GM19452 (cell line): ENCODE results near the gene FAM83D.

Experiments
- ATAC-seq: cut with Tn5 transposase; IDR thresholded peaks from one replicate; pipeline ENCODE4 v1.9.1; 2021; ENCODE audit not compliant: unreplicated experiment

Gene FAM83D

DNA sequence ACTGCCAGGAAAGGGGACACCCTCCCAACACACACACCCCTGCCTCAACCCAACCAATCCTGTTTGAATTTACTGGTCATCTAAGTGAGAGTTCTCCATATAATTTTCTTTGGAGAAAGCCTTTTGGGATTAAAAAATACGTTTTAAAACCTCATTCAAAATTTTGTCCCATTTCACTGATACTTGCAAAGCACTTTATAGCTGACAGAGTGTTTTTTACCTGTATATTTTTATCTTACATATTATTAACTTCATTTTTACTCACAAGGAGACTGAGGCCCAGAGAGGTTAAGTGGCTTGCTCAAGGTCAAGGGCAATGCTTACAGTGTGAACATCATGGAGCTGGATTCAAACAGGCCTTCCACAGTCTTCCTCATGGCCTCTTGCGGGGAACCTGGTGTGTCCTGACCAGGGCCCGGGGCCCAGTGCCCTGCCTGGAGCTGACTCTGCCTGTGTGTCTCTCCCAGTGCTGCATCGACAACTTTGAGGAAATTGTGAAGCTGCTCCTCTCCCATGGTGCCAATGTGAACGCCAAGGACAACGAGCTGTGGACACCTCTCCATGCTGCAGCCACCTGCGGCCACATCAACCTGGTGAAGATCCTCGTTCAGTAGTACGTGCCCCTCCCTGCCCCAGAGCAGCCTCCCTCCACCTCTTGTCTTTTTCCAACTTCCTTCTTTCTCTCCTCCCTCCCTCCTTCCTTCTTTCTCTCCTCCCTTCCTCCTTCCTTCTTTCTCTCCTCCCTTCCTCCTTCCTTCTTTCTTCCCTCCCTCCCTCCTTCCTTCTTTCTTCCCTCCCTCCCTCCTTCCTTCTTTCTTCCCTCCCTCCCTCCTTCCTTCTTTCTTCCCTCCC lies 30.9 kb upstream of the FAM83D start:
- ATAC-seq, result no peak

DNA sequence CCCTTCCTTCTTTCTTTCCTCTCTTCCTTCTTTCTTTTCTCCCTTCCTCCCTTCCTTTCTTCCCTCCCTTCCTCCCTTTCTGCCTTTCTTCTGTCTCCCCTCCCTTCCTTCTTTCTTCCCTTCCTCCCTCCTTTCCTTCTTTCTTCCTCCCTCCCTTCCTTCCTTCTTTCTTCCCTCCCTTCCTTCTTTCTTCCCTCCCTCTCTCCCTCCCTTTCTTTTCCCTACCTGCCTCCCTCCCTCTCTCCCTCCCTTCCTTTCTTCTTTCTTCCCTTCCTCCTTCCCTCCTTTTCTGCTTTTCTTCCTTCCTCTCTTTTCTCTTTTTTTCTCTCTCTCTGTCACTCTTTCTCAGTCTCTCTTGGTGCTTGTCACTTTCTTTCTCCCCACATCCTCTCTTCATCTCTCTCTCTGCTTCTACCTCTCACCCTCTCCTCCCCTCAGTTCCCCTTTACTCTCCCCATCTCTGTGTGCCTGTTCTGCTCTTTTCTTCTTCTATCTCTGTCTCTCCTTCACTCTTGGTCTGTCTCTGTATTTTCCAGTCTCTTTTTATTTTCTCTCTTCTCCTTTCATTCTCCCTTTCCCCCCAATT lies 30.1 kb upstream of the FAM83D start:
- ATAC-seq, result no peak

DNA sequence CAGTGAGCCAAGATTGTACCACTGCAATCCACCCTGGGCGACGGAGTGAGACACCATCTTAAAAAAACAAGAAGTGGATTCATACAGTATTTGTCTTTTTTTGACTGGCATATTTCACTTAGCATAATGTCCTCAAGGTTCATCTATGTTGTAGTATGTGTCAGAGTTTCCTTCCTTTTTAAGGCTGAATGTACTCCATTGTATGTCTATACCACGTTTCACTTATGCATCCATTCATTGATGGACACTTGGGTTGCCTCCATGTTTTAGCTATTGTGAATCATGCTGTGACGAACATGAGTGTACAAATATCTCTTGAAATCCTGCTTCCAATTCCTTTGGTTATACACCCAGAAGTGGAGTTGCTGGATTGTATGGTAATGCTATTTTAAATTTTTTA lies 28.9 kb upstream of the FAM83D start:
- ATAC-seq, result no peak

DNA sequence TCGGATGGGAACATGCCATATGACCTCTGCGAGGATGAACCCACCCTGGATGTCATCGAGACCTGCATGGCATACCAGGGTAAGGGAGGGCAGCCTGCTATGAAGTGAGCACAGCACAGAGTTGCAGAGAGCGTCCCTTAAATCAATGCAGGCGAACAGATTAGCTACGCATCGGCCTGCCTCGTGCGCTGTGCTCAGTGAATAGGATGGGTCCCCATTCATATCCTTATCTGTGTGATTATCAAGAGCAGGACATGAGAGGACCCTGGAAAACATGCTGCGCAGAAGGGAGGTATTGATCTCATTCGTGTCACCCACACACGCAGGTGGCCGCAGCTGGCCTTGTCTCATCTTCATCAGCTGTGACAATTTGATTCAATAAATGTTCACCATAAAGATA lies 25.6 kb upstream of the FAM83D start:
- no peak for ATAC-seq

DNA sequence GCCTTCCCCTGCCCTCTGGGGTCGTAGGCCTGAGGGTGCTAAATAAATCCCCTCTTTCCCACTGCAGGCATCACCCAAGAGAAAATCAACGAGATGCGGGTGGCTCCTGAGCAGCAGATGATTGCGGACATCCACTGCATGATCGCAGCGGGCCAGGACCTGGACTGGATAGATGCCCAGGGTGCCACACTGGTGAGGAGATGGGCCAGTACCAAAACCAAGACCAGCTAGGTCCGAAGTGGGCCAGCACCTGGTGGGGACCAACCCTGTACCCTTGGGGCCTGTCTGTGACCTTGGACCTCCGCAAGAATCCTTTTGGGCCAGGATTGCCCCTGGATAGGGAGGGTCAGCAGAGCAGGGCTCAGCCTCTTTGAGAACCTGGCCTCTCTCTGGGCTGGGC lies 23.6 kb upstream of the FAM83D start:
- ATAC-seq, result no peak

DNA sequence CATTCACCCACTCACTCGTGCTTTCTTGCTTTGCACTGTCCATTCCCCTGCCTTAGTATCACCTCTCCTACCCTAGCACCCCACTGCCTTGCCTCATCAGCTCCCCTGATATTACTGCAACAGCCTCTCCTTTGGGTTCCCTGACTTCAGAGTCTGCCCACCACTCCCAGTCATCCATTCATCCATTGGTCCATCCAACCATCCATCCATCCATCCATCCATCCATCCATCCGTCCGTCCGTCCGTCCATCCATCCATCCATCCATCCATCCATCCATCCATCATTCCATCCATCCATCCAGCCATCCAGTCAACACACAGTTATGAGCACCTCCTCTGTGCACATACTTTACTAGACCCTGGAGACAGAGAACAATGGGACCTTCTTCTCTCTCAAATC lies 22.9 kb upstream of the FAM83D start:
- ATAC-seq, result no peak

DNA sequence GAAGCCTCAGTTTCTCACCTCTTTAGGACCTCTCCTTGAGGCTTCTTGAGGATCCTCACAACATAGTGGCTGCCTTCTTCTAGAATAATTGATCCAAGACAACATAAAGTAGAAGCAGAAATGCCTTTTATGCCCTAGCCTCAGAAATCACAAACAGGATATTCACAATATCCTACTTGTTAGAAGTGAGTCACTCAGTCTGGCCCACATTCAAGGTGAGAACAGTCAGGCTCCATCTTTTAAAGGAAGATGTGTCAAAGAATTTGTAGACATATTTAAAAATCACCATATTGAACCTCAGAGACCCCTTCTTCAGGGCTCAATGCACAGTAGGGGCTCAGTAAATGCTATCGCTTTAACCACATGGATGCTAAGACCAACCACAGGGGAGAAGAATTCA lies 20.8 kb upstream of the FAM83D start:
- ATAC-seq, result no peak

DNA sequence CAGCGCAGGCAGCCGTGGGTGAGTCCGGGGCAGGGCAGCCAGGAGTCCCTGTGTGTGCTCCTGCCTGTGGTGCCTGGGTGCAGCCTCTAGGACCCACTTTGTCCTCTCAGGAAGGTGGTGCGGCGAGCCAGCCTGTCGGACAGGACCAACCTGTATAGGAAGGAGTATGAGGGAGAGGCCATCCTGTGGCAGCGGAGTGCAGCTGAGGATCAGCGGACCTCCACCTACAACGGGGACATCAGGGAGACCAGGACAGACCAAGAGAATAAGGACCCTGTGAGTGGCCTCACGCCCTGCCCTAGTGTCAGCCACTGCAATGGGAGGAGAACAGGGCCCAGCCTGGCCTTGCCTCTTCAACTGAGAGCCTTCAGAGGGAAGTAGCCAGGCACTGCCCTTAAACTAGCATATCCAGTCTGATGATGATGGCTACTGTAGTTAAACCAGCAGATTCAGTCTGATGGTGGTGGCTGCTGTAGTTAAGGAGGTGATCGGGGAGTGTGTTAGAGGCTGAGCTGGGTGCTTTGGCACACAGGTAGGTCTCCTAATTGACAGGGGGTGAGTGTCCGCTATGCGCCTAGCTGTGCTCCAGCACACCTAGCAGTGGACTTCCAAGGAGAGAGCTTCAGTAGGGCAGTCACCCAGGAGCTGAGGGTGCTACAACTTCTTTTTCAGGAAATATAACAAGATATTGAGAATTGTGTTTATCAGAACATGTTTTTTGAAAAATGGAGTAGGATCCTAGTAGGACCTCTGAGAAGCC lies 18.1 kb upstream of the FAM83D start:
- no peak for ATAC-seq

DNA sequence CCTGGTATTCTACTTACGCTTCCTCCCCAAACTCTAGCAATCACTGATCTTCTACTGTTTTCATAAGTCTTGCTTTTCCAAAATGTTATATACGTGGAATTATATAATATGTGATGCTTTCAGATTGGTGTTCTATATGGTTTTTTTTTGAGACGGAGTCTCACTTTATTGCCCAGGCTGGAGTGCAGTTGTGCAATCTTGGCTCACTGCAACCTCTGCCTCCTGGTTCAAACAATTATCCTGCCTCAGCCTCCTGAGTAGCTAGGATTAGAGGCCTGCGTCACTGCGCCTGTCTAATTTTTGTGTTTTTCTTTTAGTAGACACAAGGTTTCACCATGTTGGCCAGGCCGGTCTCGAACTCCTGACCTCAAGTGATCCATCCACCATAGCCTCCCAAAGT lies 10.9 kb upstream of the FAM83D start:
- ATAC-seq, result no peak

DNA sequence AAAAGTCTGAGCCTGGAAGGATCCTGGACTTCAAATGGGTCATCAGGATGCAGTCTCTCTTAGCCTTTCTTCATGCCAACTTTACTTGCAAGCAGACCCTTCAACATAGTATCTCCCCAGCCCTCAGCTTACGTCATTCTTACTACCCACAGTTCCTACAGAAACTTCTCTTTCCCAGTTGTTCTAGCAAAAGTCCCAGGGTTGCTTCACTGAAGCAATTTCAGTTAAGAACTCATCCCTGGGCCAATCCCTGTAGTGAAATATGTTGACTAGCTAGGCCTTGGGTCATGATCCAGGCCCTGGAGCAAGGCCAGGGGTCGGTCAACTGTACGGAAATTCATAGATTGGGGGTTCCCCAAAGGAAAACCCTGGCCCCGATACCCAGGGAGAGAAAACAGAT lies 8.6 kb upstream of the FAM83D start:
- no peak for ATAC-seq

DNA sequence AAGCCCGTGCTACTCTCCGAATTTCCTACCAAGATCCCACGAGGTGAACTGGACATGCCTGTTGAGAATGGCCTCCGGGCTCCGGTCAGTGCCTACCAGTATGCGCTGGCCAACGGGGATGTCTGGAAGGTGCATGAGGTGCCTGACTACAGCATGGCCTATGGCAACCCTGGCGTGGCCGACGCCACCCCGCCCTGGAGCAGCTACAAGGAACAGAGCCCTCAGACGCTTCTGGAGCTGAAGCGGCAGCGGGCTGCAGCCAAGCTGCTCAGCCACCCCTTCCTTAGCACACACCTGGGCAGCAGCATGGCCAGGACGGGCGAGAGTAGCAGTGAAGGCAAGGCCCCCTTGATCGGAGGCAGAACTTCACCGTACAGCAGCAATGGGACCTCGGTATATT lies 8.0 kb upstream of the FAM83D start:
- ATAC-seq, result no peak

DNA sequence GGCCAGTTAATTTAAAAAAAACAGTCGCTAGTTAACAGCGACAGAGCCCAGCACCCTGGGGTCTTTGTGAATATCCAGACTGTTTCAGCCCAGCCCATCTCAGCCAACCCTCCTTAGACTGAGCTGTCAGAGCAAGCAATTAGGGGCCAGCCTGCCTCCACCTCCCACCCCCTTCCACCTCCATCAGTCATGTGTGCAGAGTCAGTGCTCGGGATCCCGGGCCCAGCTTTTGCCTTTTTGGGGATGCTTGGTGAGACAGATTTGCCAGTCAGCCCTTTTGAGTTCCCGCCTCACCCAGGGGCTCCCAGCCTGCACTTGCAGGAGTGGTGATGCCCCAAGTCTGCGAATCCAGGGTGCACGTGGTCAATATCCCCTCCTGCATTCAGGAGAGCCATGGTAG lies 6.5 kb upstream of the FAM83D start:
- ATAC-seq, result no peak

DNA sequence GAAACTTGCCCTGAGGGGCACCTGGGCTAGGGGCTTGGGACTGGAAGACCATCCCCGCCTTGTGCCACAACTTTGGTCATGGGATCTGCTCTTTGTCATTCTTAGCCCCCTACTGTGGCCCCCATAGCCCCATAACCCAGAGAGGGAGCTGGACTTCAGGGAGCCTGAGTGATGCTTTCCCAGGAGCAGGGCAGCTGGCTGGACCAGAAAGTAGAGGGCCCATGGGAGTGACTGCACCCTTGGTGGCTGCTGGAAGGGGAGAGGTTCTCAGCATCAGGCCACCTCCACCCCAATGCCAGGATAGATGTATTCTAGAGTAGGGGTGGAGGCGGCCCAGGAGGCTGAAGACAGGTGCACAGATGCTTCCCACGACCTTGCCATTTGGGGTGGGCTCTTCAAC lies 5.8 kb upstream of the FAM83D start:
- ATAC-seq, result no peak

DNA sequence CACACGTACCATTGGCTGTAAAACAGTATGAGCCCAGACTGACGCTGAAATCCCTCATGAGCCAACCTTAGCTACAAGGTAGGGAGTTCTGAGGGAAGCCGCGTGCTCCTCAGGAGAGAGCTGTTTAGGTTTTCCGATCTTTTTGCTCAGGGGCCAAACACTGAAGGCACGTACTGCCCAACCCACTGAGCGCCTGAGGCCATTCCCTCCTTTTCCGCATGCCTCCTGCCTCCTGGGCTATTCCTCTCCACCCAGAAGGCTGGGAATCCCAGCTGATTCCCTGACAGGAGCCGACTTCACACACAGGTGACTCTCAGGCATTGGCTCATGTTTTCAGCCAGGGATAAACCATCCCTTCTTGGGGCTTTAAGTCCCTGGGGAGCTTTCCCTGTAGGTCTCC lies 5.4 kb upstream of the FAM83D start:
- ATAC-seq, result no peak

DNA sequence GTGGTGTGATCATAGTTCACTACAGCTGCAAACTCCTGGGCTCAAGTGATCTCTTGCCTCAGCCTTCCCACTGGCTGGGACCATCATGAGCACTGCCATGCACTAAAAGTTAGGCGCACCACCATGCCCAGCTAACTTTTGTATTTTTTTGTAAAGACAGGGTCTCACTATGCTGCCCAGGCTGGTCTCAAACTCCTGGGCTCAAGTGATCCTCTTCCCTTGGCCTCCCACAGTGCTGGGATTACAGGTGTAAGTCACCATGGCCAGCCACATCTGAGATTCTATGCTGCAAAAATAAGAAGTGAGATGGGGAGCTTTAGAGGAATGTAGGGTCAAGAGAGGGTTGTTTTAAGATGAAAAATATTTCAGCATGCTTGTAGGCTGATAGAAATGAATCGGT lies 1.5 kb upstream of the FAM83D start:
- ATAC-seq, result no peak

DNA sequence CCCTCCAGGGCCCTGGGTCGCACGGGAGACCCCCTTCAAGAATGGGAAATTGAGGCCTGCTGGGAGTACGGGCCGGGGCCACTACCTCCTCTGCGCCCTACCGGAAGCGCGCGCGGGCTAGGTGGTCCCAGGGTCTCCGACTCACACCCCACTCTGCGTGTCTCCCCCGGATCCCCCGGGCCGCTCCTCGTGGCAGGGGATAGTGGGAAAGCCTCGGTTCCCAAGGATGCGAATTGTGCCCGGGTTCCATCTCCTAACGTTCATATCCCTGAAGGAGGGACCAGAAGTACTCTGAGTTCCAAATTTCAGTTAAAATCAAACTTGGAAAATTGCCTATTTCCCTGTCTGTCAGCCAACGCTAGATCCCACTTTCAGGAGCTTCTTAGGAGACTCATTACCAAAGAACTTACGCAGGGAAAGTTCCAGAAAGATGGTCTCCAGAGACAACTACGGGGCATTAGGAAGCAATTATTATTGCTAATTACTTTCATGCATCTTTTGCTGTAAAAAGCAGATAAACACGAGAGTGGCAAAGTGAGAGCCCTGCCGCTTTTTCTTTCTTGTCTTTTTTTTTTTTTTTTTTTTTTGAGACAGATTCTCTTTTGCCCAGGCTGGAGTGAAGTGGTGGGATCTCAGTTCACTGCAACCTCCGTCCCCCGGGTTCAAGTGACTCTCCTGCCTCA lies 858 bp downstream of the FAM83D start:
- no peak for ATAC-seq

DNA sequence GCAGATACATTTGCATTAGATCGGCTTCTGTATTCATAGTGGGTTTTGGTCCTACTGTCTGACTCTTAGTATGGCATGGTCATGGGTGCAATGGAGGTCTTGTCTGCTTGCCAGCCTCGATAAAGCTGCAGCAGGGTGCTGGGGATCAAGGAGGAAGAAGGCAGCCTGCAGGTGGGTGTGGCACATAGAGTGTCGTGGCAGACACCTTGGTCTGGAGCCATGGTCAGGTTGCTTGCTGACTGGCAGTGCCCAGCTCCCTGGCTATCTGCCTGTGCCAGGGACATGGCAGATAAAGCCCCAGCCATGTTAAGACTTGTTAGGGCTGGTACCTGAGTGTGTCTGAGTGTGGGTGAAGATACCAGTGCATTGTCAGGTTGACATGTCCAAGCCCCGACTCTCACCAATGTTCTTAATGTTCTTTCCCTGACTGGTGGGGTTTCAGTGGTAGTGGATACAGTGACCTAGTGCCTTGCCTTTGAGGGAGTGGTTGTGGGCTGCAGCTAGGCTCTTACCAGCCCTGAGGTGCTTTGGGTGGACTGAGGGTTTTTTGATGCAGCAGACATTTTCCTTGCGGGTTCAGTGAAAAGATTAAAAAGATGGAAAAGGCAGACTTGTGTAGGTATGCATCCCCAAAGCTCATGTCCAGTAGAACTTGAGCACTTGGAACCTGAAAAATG lies 1.8 kb downstream of the FAM83D start:
- no peak for ATAC-seq

DNA sequence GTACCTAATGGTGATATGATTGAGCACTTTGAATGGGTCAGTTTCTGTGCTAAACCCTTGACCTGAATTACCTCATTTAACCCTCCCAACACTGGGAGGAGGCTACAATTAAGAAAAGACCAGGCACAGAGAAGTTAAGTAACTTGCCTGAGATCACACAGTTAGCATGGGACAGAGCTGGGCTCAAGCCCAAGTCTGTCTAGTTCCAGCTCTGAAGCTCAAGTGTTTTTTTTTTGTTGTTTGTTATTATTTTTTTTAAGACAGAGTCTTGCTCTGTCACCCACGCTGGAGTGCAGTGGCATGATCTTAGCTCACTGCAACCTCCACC lies 4.0 kb downstream of the FAM83D start:
- no peak for ATAC-seq

DNA sequence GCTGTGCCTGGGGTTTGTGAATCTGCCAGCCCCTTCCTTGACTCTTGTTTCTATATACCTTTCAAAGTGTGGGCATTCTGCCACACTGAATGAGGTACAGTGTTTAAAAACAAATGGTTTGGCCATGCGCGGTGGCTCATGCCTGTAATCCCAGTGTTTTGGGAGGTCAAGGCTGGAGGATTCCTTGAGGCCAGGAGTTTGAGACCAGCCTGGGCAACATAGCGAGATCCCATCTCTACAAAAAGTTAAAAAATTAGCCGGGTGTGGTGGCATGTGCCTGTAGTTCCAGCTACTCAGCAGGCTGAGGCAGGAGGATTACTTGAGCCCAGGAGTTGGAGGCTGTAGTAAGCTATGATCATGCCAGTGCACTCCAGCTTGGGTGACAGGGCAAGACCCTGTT lies 5.8 kb downstream of the FAM83D start:
- no peak for ATAC-seq

DNA sequence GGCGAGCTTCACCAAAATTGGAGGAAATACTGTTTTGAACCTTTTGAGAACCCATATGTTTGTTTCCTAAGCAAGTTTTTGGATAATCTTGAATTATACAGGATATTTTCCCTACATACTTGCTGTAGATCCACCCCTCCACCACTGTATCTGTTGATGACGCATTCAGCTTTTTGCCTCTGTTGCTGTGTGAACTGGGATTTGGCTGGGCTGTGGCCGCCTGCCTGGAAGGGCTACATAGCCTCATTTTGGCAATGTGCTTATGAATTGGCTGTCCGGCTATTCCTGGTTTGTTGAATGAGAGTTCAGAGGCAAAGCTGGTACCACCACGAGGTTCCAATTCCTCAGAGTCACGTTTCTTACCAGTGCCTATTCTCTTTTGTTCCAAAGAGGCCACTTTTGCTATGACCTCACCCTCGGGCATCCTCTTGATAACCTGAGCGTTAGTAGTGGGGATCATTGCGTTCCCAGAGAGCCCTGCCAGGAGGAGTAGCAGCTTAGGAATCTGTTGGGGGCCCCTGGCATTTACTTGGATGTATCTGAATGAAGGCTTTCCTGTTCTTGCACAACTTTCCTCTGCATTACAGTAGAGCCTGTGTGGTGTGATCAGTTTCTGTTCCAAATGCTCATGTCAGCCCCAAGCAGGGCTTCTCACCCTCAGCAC lies 6.4 kb downstream of the FAM83D start:
- no peak for ATAC-seq

DNA sequence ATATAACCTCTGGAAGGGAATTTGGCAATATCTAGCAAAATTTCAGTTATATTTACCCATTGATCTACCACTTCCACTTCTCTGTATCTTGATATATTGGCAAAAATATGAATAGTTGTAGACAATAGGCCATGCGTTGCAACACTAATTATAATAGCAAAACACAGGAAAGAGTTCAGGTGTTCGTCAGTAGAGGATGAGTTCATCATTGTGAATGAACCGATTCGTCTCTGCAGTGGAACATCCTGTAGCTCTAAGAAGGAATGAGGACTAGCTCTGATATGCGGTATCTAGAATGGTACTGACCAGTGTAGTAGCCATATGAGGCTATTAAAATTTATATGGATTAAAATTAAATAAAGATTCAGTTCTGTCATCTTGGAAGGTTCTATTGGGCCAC lies 8.3 kb downstream of the FAM83D start:
- no peak for ATAC-seq
